Dedifferentiated amniotic fluid mesenchymal stem cell (primary cell): ENCODE measurements around the gene MDGA2.
A peak's percentile ranks its signal among the peaks of the same experiment; 100 is the strongest.
"Not testable (repeated sequence)": the region's sequence is repeated elsewhere in the genome, so short reads cannot be mapped to it uniquely, and the experiment has no call there.

Experiments
- DNase-seq: peaks from one replicate; pipeline ENCODE4 v3.0.0-alpha.2; 2016; ENCODE audit errors: extremely low spot score

MDGA2 gene

GRCh38 chr14:47328376-47328775 lies 347.0 kb downstream of the MDGA2 start:
- DNase-seq: no peak

GRCh38 chr14:47327336-47327735 lies 348.1 kb downstream of the MDGA2 start:
- DNase-seq: no peak

- no peak for DNase-seq
Observed at GRCh38 chr14:47322751-47323150, 352.7 kb downstream of the MDGA2 start.

GRCh38 chr14:47302121-47302520 lies 373.3 kb downstream of the MDGA2 start:
- DNase-seq: no peak

- DNase-seq: no peak
Observed at GRCh38 chr14:47300796-47301195, 374.6 kb downstream of the MDGA2 start.

GRCh38 chr14:47297374-47297773 lies 378.0 kb downstream of the MDGA2 start:
- no peak for DNase-seq

- DNase-seq: no peak
Observed at GRCh38 chr14:47284283-47284682, 391.1 kb downstream of the MDGA2 start.

GRCh38 chr14:47281761-47282160 lies 393.6 kb downstream of the MDGA2 start:
- DNase-seq: not testable (repeated sequence)

GRCh38 chr14:47278233-47278842 lies 397.1 kb downstream of the MDGA2 start:
- DNase-seq: peak; percentile 21

GRCh38 chr14:47277703-47278102 lies 397.7 kb downstream of the MDGA2 start:
- DNase-seq: peak; percentile 18

- DNase-seq: no peak
Observed at GRCh38 chr14:47276931-47277330, 398.5 kb downstream of the MDGA2 start.

- DNase-seq: no peak
Observed at GRCh38 chr14:47273939-47274338, 401.5 kb downstream of the MDGA2 start.

- DNase-seq: no peak
Observed at GRCh38 chr14:47270715-47271114, 404.7 kb downstream of the MDGA2 start.

- DNase-seq: peak; percentile 52
Observed at GRCh38 chr14:47269756-47270492, 405.5 kb downstream of the MDGA2 start.

- DNase-seq: no peak
Observed at GRCh38 chr14:47264842-47265241, 410.6 kb downstream of the MDGA2 start.

GRCh38 chr14:47262801-47263200 lies 412.6 kb downstream of the MDGA2 start:
- no peak for DNase-seq

GRCh38 chr14:47261350-47261749 lies 414.1 kb downstream of the MDGA2 start:
- DNase-seq: no peak

- DNase-seq: no peak
Observed at GRCh38 chr14:47259796-47260195, 415.6 kb downstream of the MDGA2 start.

GRCh38 chr14:47257013-47257412 lies 418.4 kb downstream of the MDGA2 start:
- DNase-seq: no peak

GRCh38 chr14:47252802-47253201 lies 422.6 kb downstream of the MDGA2 start:
- no peak for DNase-seq

- DNase-seq: no peak
Observed at GRCh38 chr14:47246367-47246766, 429.0 kb downstream of the MDGA2 start.

GRCh38 chr14:47242579-47242978 lies 432.8 kb downstream of the MDGA2 start:
- DNase-seq: not testable (repeated sequence)

- no peak for DNase-seq
Observed at GRCh38 chr14:47240748-47241437, 434.5 kb downstream of the MDGA2 start.
